ENCODE results near the gene FCER1G.
A peak's percentile ranks its signal among the peaks of the same experiment; 100 is the strongest.

Gene FCER1G

GRCh38 chr1:161258439-161259344, 43.6 kb downstream of the FCER1G start, which contains the start of gene PCP4L1:
Gene PCP4L1 (plus strand): TSS chr1:161258745. CDS start chr1:161258975, 230 bp downstream.
- TF ChIP-seq CTCF (conservative IDR thresholded peaks at IDR 0.05; ENCODE audit: control insufficient read depth, insufficient read depth, low read depth, low read length) = no peak
- DNase-seq (ENCODE audit: low read depth) = peak; percentile 48
- peak within 1 kb of the TSS; percentile 35 for H3K4me3 ChIP-seq (ENCODE audit: control insufficient read depth, low read depth, low read length)

GRCh38 chr1:161259345-161259702, 44.2 kb downstream of the FCER1G start:
- no peak for TF ChIP-seq CTCF (conservative IDR thresholded peaks at IDR 0.05; ENCODE audit: control insufficient read depth, insufficient read depth, low read depth, low read length)
- H3K4me3 ChIP-seq (ENCODE audit: control insufficient read depth, low read depth, low read length) = no peak overlapping the region
- no peak for DNase-seq (ENCODE audit: low read depth)

- TF ChIP-seq CTCF (conservative IDR thresholded peaks at IDR 0.05; ENCODE audit: control insufficient read depth, insufficient read depth, low read depth, low read length) = no peak
- no peak overlapping the region for H3K4me3 ChIP-seq (ENCODE audit: control insufficient read depth, low read depth, low read length)
- DNase-seq (ENCODE audit: low read depth) = no peak
Observed at GRCh38 chr1:161259765-161260164, 44.7 kb downstream of the FCER1G start.

- no peak for TF ChIP-seq CTCF (conservative IDR thresholded peaks at IDR 0.05; ENCODE audit: control insufficient read depth, insufficient read depth, low read depth, low read length)
- peak; percentile 8 for DNase-seq (ENCODE audit: low read depth)
Observed at GRCh38 chr1:161260376-161261260, 45.5 kb downstream of the FCER1G start.

GRCh38 chr1:161261261-161262235, 46.5 kb downstream of the FCER1G start:
- no peak for DNase-seq (ENCODE audit: low read depth)
- H3K4me3 ChIP-seq (ENCODE audit: control insufficient read depth, low read depth, low read length) = no peak overlapping the region
- no peak for TF ChIP-seq CTCF (conservative IDR thresholded peaks at IDR 0.05; ENCODE audit: control insufficient read depth, insufficient read depth, low read depth, low read length)

More at GRCh38 chr1:161260376-161261260, 45.5 kb downstream of the FCER1G start:
- no peak overlapping the region for H3K4me3 ChIP-seq (ENCODE audit: control insufficient read depth, low read depth, low read length)

- no peak for TF ChIP-seq CTCF (conservative IDR thresholded peaks at IDR 0.05; ENCODE audit: control insufficient read depth, insufficient read depth, low read depth, low read length)
- H3K4me3 ChIP-seq (ENCODE audit: control insufficient read depth, low read depth, low read length) = no peak overlapping the region
- DNase-seq (ENCODE audit: low read depth) = no peak
Observed at GRCh38 chr1:161265305-161265704, 50.2 kb downstream of the FCER1G start.
